HG03039 (cell line): ENCODE results near the gene PER1.
"Not testable (repeated sequence)": the region's sequence is repeated elsewhere in the genome, so short reads cannot be mapped to it uniquely, and the experiment has no call there.

Experiments
- ATAC-seq: cut with Tn5 transposase; IDR thresholded peaks from one replicate; pipeline ENCODE4 v1.9.1; 2021; ENCODE audit warnings: mild to moderate bottlenecking, moderate library complexity; ENCODE audit not compliant: unreplicated experiment

Gene PER1

GRCh38 chr17:8152112-8152775 is at the start of gene PER1:
Gene PER1 (minus strand): TSS chr17:8152404. CDS start chr17:8150706, 1,698 bp downstream.
- ATAC-seq: peak; percentile 26

GRCh38 chr17:8192070-8192815 is 40.0 kb upstream of the PER1 start:
- ATAC-seq: no peak

- no peak for ATAC-seq
These were observed 38.3 kb upstream of the PER1 start for GRCh38 chr17:8190506-8190905.

- peak; percentile 40 for ATAC-seq
These were observed 37.7 kb upstream of the PER1 start, which contains the start of gene BORCS6 for GRCh38 chr17:8189711-8190477. Gene BORCS6 (minus strand): TSS chr17:8190180. CDS start chr17:8190140, 40 bp downstream.

- ATAC-seq: peak; percentile 0
These were observed 37.0 kb upstream of the PER1 start for GRCh38 chr17:8189041-8189710.

GRCh38 chr17:8188263-8188839 is 36.1 kb upstream of the PER1 start:
- no peak for ATAC-seq

GRCh38 chr17:8187517-8188262 is 35.5 kb upstream of the PER1 start:
- ATAC-seq: peak; percentile 20

GRCh38 chr17:8186787-8187516 is 34.7 kb upstream of the PER1 start:
- ATAC-seq: peak; percentile 10

GRCh38 chr17:8186446-8186786 is 34.2 kb upstream of the PER1 start:
- ATAC-seq: no peak

- ATAC-seq: no peak
These were observed 33.6 kb upstream of the PER1 start for GRCh38 chr17:8185582-8186445.

GRCh38 chr17:8176998-8177731 is 25.0 kb upstream of the PER1 start:
- ATAC-seq: no peak

GRCh38 chr17:8176197-8176940 is 24.2 kb upstream of the PER1 start, which contains the start of gene TMEM107:
Gene TMEM107 (minus strand): TSS chr17:8176380. CDS start chr17:8176286, 94 bp downstream.
- ATAC-seq: peak; percentile 36

GRCh38 chr17:8175795-8176196 is 23.6 kb upstream of the PER1 start:
- no peak for ATAC-seq

GRCh38 chr17:8173871-8174322 is 21.7 kb upstream of the PER1 start:
- ATAC-seq: no peak

GRCh38 chr17:8173056-8173870 is 21.1 kb upstream of the PER1 start:
- peak; percentile 57 for ATAC-seq

GRCh38 chr17:8170186-8170585 is 18.0 kb upstream of the PER1 start:
- ATAC-seq: not testable (repeated sequence)
